GM04503 (cell line): Measurements from ENCODE around the gene AGAP3.

Source experiments
- DNase-seq: peaks from one replicate; pipeline ENCODE4 v3.0.0-alpha.2; 2012; ENCODE audit warnings: low read depth

Gene AGAP3

GRCh38 chr7:151110236-151110940, 24.1 kb downstream of the AGAP3 start:
- no peak for DNase-seq

GRCh38 chr7:151110941-151111645, 24.8 kb downstream of the AGAP3 start:
- no peak for DNase-seq

DNA sequence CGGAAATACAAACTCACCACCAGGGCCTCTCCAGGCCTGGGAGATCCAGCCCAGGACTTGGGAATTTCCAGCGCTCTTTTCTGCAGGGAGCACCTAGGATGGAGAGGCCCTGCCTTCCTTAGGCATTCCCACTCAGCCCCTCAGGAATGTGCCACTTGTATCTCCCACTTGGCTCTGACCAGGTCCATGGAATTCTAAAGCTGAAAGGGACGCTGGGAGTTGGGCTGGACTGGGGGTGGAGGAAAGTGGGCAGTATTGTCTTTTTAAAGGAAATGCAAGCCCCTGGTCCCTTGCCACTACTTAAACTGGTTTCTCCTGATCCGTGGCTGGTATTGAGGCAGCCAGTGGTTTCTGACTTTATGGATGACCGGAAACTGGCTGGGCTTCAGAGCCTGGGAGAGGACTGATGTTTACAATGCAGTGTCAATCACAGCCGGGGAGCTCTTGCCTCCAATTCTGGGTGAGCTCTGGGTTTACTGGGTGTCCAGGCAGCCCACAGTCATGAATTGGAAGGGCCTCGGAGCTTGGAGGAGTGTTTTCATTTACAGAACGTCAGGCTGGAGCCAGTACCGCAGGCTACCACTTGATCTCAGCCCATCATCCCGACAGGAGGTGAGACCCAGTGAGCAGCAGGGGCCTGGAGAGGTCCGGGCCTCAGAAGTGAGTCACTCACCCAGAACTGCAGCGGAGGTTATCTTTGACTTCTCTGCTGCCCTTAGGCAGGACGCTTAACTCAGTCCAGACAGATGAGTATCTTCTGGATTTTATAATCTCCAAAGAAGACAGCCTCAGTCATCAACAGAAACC, 27.3 kb downstream of the AGAP3 start:
- no peak for DNase-seq

DNA sequence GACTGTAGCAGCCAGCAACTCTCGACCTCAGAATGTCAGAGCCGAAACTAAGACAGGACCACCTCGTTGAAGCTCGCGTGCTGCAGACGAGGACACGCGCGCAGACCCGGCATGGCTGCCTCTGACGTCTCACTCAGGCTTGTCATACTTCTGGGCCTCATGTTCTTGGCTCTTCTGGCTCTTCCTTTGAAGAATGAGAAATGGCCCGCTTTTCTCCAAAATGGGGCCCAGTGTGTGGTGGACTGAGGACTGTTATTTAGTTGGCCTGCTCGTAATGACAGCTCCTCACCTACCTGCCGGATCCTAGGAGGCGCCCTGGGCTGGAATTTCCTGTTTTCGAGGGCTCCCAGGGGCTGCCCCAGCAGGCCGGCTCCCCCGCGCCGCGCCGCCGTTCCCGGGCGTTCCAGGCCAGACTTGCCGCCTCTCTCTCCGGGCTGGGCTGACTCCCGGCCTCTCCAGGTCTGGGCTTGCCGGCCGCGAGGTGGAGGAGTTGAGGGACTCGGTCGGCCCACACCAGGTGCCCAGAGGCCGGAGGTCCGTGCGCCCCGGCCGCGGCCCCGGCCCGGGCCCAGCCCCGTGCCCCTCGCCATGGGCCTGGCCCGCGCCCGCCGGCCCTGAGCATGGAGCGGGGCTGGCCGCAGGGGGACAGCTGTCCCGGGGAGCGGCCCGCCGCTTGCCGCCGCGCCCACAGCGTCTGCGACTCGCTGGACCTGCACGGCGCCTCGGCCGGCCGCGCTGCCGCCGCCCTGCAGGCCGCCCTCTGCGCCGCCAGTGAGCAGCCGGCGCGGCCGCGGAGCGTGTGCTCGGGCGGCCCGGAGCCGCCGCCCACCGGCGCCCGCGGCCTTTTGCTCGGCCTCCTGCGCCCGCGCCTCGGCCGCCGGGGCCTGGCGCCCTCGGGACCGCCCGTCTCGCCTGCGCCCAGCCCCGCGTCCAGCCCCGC, 28.1 kb downstream of the AGAP3 start:
- no peak for DNase-seq

DNA sequence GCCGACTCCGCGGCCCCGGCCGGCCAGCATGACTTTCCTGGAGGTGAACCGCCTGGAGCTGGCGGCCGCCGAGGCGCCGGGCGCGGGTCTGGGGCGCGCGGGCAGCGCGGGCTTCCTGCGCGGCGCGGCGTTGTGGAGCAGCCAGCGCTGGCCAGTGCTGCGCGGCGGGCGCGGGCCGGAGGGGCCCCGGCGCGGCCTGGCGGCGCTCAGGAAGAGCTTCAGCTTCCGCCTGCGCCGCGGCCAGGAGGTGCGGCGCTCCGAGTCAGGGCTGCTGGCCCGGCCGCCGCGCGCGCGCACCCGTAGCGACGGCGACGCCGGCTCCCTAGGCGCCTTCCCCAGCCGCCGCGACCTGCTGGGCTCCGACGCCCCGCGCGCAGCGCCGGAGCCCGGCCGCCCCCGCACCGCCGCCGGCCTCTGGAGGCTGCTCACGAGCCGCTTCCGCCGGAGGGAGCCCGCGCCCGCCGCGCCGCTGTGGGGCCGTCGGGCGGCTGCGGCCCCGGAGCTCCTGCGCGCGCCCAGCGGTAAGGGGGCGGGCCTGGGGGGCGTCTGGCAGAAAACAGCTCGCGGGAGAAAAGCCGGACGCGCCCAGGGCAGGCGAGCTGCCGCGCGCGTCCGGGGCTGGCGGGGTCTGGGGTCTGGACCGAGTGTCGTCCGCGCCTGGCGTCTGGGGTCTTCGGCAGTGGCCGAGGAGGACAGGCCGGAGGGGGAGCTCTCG, 29.0 kb downstream of the AGAP3 start:
- no peak for DNase-seq

GRCh38 chr7:151115836-151116418, 29.7 kb downstream of the AGAP3 start:
- no peak for DNase-seq

DNA sequence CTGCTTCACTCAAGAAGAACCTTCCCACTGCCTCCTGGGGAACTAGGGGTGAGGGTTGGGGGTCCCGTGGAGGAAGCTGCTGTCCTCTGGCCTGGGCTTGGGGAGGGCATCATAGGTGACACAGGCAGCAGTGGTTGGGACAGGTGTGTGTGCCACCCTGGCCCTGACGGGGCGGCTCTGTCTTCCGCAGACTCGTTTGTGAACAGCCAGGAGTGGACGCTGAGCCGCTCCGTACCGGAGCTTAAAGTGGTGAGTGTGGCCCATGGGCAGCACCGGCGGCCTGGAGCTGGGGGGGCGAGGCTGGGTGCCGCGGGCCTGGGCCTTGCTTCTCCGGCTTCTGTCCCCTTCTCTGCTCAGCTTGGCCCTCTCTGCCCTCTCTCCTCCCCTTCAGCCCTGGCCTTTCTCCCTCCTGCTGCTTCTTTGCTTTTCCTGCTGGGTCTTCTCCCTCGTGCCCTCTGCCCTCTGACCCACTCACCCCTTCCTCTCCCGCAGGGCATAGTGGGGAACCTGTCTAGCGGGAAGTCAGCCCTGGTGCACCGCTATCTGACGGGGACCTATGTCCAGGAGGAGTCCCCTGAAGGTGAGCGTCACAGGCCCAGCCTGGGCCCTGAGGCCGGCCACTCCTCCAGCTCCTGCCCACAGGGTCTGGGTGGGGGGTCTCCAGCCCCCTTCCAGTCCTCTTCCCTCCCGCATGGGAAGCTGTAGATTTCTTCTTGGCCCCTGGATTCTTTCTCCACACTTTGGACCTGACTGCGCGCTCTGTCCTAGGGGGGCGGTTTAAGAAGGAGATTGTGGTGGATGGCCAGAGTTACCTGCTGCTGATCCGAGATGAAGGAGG, 30.5 kb downstream of the AGAP3 start:
- DNase-seq = no peak

GRCh38 chr7:151117565-151117964, 31.3 kb downstream of the AGAP3 start:
- no peak for DNase-seq

DNA sequence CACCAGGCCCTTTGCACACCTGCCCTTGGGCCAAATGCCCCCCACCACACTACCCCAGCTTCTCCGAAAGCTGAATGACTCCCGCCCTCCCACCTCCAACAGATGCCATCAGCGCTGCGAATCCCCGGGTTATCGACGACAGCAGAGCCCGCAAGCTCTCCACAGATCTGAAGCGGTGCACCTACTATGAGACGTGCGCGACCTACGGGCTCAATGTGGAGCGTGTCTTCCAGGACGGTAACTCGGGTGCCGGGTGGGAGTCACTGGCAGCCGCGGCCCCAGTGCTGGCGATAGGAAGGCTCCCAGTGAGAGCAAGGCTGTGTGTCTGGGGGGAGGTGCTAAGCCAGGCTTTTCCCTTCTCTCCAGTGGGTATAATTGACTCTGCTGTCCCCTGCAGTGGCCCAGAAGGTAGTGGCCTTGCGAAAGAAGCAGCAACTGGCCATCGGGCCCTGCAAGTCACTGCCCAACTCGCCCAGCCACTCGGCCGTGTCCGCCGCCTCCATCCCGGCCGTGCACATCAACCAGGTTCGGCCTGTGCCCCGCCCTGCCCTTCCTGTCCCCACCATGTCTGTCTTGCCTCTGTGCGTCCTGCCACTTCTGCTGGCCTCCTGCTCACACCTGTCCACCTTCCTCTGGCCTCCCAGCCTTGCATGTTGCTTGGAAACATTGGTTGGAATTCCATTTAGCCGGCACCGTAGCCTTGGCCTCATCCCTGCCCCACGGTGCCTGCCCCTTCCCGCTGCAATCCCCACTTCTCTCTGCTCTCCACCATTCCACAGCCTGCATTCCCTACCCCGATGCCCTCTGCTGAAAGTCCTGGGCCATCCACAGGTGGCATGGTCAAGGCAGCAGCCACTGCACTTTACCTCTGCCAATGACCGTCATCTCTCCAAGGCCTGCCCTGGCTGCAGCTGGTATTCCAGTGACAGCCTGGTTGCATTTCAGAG, 32.1 kb downstream of the AGAP3 start:
- DNase-seq = no peak

DNA sequence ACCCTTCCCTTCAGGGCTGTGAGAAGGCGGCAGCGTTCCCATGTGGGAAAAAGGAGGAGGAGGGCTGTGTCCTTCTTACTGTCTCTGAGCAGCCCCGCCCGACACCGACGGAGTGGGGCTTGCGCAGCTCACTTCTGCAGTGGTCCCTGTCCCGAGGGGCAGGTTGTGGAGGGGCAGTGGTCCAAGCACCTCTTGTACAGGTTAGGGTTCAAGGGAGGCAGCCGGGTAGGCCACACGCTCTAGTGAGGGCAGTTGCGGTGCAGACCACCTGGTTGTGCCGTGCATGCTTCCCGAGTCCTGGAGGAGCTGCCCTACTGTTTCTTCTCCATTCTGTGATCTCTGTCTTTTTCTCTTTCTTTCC, 32.8 kb downstream of the AGAP3 start:
- DNase-seq = no peak

- no peak for DNase-seq
Measured at GRCh38 chr7:151119902-151120301, 33.6 kb downstream of the AGAP3 start.

GRCh38 chr7:151120896-151121295, 34.6 kb downstream of the AGAP3 start:
- DNase-seq = no peak

DNA sequence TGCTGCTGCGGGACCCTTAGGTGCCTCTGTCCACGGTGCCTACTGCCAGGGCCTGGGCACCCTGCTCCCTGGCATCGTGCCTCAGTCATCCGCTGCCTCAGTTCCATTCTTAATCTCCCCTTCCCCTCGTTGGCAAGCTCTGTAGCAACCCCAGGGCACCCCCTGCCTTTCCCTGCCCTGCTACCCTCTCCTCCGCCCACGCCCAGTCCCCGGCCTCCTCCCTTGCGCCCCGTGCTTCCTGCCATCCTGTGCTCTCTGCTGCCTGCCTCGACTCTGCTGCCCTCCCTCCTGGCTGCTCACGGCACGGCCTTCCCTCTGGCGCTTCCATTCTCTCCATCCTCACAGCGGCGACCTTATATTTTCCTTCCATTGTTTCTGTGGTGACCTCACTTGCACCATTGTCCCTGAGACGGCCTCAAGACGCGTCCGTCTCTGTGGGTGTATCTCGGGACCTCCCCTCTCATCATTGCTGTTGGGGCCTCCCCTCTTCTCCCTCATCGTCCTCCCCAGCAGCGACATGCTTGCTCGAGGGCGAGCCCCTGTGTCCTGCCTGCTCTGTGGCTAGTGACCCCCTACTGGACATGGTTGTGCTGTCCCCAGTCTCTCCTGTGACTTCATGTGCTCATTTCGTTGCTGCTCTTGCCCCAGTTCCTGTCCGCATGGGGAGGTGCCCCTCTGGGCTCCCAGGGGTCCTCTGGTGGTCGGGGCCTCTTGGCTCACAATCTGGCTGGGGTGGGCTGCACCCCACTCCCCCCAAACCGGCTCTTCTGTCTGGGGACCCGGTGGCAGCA, 35.3 kb downstream of the AGAP3 start:
- no peak for DNase-seq

GRCh38 chr7:151122276-151122675, 36.0 kb downstream of the AGAP3 start:
- DNase-seq = no peak

GRCh38 chr7:151122796-151123157, 36.5 kb downstream of the AGAP3 start:
- no peak for DNase-seq

DNA sequence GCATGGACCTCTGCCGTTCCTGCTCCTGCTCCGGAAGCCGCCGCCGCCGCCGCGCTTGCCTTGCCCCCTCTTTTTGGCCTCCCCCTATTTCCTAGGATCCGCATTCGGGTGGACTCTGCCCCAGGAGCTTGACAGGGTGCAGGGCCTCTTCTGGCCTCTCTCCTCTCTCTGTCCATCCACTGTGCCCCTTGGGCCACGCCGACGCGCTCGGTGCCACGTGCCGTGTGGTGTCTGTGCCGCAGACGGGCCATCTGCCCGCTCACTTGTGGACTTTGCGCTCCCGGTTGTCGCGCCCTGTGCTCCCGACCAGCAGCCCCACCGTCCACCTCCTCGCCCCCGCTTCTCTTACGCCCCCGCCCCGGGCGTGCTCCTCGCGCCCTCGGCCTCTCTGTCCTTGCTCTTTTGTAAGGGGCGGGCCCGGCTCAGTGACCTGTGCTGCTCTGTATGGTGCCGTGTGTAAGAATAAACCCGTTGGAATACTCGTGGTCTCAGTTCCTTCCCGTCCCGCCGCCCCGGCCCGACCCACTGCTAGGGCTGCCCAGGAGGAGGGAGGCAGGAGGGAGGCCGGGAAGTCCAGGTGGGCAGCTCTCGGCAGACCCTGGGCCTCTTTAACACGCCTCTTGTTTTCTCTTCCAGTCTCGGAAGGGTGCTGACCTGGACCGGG, 37.0 kb downstream of the AGAP3 start:
- DNase-seq = no peak

DNA sequence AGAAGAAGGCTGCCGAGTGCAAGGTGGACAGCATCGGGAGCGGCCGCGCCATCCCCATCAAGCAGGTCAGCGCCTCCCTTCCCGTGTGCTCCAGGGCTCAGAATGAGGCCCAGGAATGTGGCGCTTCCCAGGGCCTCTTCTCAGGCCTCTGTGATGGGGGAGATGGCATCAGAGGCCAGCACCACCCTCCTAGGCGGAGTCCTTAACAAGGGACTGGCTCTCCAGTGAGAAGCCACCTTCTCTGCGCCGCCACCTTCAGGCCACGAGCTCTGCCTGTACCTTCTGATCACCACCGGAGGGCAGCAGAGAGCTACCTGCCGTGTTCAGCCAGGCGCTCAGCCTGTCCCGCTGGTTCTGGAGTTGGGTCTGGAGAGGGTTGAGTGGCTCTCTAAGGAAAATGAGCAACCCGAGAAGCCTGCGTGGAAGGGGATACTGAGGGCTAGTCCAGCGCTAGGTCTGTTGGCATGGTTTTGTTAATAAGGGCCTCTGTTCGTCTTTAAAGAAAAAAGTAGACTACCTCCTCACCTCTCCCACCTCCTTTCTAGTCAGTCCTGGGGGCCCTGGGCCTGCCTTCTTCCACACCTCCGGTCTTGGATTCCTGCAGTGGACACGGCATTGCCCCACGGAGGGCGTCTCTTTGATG, 37.7 kb downstream of the AGAP3 start:
- DNase-seq = no peak
